Loucy (cell line): ENCODE results near the gene AHRR.

Experiments used
- CTCF ChIP-seq: fragments of 200-600 bp; sonication (generic); conservative IDR thresholded peaks from 2 replicates; pipeline ENCODE4 v1.5.1; 2014; ENCODE audit warnings: mild to moderate bottlenecking, antibody characterized with exemption, low read length
- EZH2phosphoT487 ChIP-seq: fragments of 200-600 bp; IDR thresholded peaks from 2 replicates; pipeline ENCODE4 v1.6.1; 2018; ENCODE audit warnings: antibody characterized with exemption, mild to moderate bottlenecking, moderate library complexity, borderline replicate concordance

GRCh38 chr5:317086-317811, 4.3 kb upstream of the AHRR start:
- TF ChIP-seq CTCF (peak; percentile 70), EZH2phosphoT487 (no peak)
